Muscle of arm (tissue), 12 donors: ENCODE measurements around the gene ANKRD7. TPM values are rescaled to one million over a fixed set of nuclear protein-coding genes. Genes with fewer than 3 reads are reported as not detected.
A peak's percentile ranks its signal among the peaks of the same experiment; 100 is the strongest.
"Not testable (repeated sequence)": the region's sequence is repeated elsewhere in the genome, so short reads cannot be mapped to it uniquely, and the experiment has no call there.

Experiments used
- DNase-seq: peaks from one replicate; pipeline ENCODE4 v3.0.0-alpha.2; 2013
- polyA plus RNA-seq, 12 donors: library from polyadenylated mRNA; unstranded; fragments of 120-200 nt; gene quantifications; one replicate each; pipeline ENCODE4 v1.2.1, GENCODE V29; 2013; ENCODE audit not compliant: insufficient read length in 12 of 12

ANKRD7 gene
- polyA plus RNA-seq, 12 donors, result 0.18 to 0.71 (median 0.35) TPM; not detected in 4

GRCh38 chr7:118233799-118234198 lies 9.3 kb downstream of the ANKRD7 start:
- no peak for DNase-seq

- DNase-seq, result no peak
Measured at GRCh38 chr7:118239014-118239413, 14.5 kb downstream of the ANKRD7 start.

GRCh38 chr7:118240320-118240719 lies 15.8 kb downstream of the ANKRD7 start:
- not testable (repeated sequence) for DNase-seq

- no peak for DNase-seq
Measured at GRCh38 chr7:118243695-118244094, 19.2 kb downstream of the ANKRD7 start.

GRCh38 chr7:118245267-118246040 lies 20.9 kb downstream of the ANKRD7 start:
- DNase-seq, result no peak

- DNase-seq, result no peak
Measured at GRCh38 chr7:118250860-118251494, 26.5 kb downstream of the ANKRD7 start.

GRCh38 chr7:118252087-118252486 lies 27.6 kb downstream of the ANKRD7 start:
- DNase-seq, result no peak

- DNase-seq, result peak; percentile 1
Measured at GRCh38 chr7:118259115-118259514, 34.6 kb downstream of the ANKRD7 start.

GRCh38 chr7:118264836-118265235 lies 40.3 kb downstream of the ANKRD7 start:
- DNase-seq, result no peak

GRCh38 chr7:118280319-118281012 lies 56.0 kb downstream of the ANKRD7 start:
- DNase-seq, result no peak

- no peak for DNase-seq
Measured at GRCh38 chr7:118281196-118281595, 56.7 kb downstream of the ANKRD7 start.

- no peak for DNase-seq
Measured at GRCh38 chr7:118285358-118285757, 60.9 kb downstream of the ANKRD7 start.

- no peak for DNase-seq
Measured at GRCh38 chr7:118286131-118286530, 61.6 kb downstream of the ANKRD7 start.

- no peak for DNase-seq
Measured at GRCh38 chr7:118288098-118288497, 63.6 kb downstream of the ANKRD7 start.

- no peak for DNase-seq
Measured at GRCh38 chr7:118289476-118289875, 65.0 kb downstream of the ANKRD7 start.

Other genes with a start within 250 kb of the ANKRD7 start
- 10 to 100 TPM in 11 of 12 donors, not detected in 1; 26.5 to 83.9 (median 45.4) TPM for gene LSM8, start 40.5 kb upstream of the ANKRD7 start, polyA plus RNA-seq